ENCODE data around the gene IRF8. TPM values are rescaled to one million over a fixed set of nuclear protein-coding genes. Genes with fewer than 3 reads are reported as not detected.

Gene IRF8
- total RNA-seq, 1 donor from 2014 or later = 2.2 TPM

- H3K27me3 ChIP-seq (ENCODE audit: control insufficient read depth, insufficient read depth, low read length) = peaks cover 8% of the 10 kb centered on the region
- no peaks in the 10 kb centered on the region for H3K36me3 ChIP-seq (ENCODE audit: control insufficient read depth, insufficient read depth, low read length)
- no peak overlapping the region for H3K4me3 ChIP-seq (ENCODE audit: low read depth, low read length)
- DNase-seq (ENCODE audit: low read depth) = no peak
- no peak for TF ChIP-seq CTCF (IDR thresholded peaks at IDR 0.05; ENCODE audit: insufficient read depth, low read length, poor library complexity, severe bottlenecking)
These were observed 18.8 kb upstream of the IRF8 start for GRCh38 chr16:85879975-85880831.

GRCh38 chr16:85880861-85881260 is 18.1 kb upstream of the IRF8 start:
- H3K36me3 ChIP-seq (ENCODE audit: control insufficient read depth, insufficient read depth, low read length) = no peaks in the 10 kb centered on the region
- TF ChIP-seq CTCF (IDR thresholded peaks at IDR 0.05; ENCODE audit: insufficient read depth, low read length, poor library complexity, severe bottlenecking) = no peak
- no peak for DNase-seq (ENCODE audit: low read depth)
- peaks cover 8% of the 10 kb centered on the region for H3K27me3 ChIP-seq (ENCODE audit: control insufficient read depth, insufficient read depth, low read length)
- H3K4me3 ChIP-seq (ENCODE audit: low read depth, low read length) = no peak overlapping the region

- no peak for DNase-seq (ENCODE audit: low read depth)
- Histone ChIP-seq H3K4me3 (ENCODE audit: low read depth, low read length) (no peak overlapping the region), H3K27me3 (ENCODE audit: control insufficient read depth, insufficient read depth, low read length) (peaks cover 8% of the 10 kb centered on the region), H3K36me3 (ENCODE audit: control insufficient read depth, insufficient read depth, low read length) (no peaks in the 10 kb centered on the region)
- TF ChIP-seq CTCF (IDR thresholded peaks at IDR 0.05; ENCODE audit: insufficient read depth, low read length, poor library complexity, severe bottlenecking) = no peak
These were observed 17.5 kb upstream of the IRF8 start for GRCh38 chr16:85881436-85881835.

GRCh38 chr16:85882181-85882810 is 16.7 kb upstream of the IRF8 start:
- Histone ChIP-seq H3K36me3 (ENCODE audit: control insufficient read depth, insufficient read depth, low read length) (no peaks in the 10 kb centered on the region), H3K4me3 (ENCODE audit: low read depth, low read length) (no peak overlapping the region), H3K27me3 (ENCODE audit: control insufficient read depth, insufficient read depth, low read length) (peaks cover 8% of the 10 kb centered on the region)
- DNase-seq (ENCODE audit: low read depth) = no peak
- TF ChIP-seq CTCF (IDR thresholded peaks at IDR 0.05; ENCODE audit: insufficient read depth, low read length, poor library complexity, severe bottlenecking) = no peak

GRCh38 chr16:85883813-85884212 is 15.1 kb upstream of the IRF8 start:
- Histone ChIP-seq H3K4me3 (ENCODE audit: low read depth, low read length) (no peak overlapping the region), H3K27me3 (ENCODE audit: control insufficient read depth, insufficient read depth, low read length) (peaks cover 8% of the 10 kb centered on the region), H3K36me3 (ENCODE audit: control insufficient read depth, insufficient read depth, low read length) (no peaks in the 10 kb centered on the region)
- TF ChIP-seq CTCF (IDR thresholded peaks at IDR 0.05; ENCODE audit: insufficient read depth, low read length, poor library complexity, severe bottlenecking) = no peak
- DNase-seq (ENCODE audit: low read depth) = no peak
